ENCODE data around the gene PAK6. TPM values are rescaled to one million over a fixed set of nuclear protein-coding genes. Genes with fewer than 3 reads are reported as not detected.

PAK6 gene
- total and polyA plus RNA-seq, 9 of the 15 experiments (the other 6 are each of a cell fraction or from before 2014, with no cell fraction given), result 0.03 to 0.74 (median 0.16) TPM; not detected in 2

DNA sequence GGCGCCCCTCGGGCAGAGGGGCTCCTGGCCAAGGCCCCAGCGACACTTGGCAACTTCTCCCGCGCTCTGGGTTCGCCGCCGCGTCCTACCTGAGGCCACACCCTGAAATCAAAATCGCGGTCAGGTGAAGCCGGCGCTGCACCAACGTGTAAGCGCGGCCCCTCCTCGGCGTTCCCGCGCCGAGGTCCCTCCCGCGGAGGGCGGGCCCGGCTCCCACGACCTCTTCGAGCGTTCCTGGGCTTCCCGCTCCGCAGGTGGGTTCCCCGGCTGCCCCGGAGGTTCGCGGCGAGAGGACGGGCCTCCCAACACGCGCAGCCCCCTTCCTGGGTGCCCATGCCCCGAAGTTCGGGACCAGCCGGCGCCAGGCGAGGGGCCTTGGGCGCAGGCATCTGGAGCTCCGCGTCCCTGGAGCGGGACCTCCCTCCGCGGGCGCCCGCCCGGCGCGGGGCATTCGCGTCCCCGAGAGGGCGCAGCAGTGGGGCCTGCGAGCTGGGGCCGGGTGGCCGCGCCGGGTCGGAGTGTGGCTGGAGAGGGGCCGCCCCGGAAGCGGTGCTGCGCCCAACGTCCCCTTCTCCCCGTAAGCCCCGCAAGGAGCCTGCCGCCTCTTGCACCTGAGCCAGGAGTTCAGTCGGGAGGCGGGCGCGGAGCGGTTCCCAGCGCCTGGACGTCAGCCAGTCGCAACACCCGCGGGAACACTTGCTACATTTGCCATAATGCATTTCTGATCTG lies 13.7 kb downstream of the PAK6 start:
- peaks cover 4 to 26% of the 10 kb centered on the region in 2 experiments; a peak in 3 of 5 replicates for H3K4me1 ChIP-seq (replicated peaks in 1 of 2; ENCODE audit: control insufficient read depth in 2 of 2, insufficient read depth in 2 of 2, low read length in 2 of 2)
- DNase-seq (ENCODE audit: extremely low read depth in 1 of 4, low spot score in 3 of 4) (no peak), FAIRE-seq (no peak), ATAC-seq (no peak)
- ChIA-PET POLR2A (no interaction called here), CTCF (ENCODE audit: low intra/inter-chr PET ratio) (interaction anchor here (0.6 kb wide), 1 partner anchor 641 kb away, joined by 4 read pairs; no protein-coding TSS in a partner anchor)
- H4K20me1 ChIP-seq (replicated peaks; ENCODE audit: control insufficient read depth, insufficient read depth, low read length), result no peaks in the 10 kb centered on the region
- no peaks in the 10 kb centered on the region for H3K79me2 ChIP-seq (ENCODE audit: control insufficient read depth, insufficient read depth, low read length)
- WGBS (ENCODE audit: insufficient coverage, low coverage, missing lambda C conversion rate), result 79% methylated on average over 36 of the region's 82 CpGs
- peaks cover 2 to 28% of the 10 kb centered on the region in 2 experiments; a peak in 3 of 5 replicates for H3K27me3 ChIP-seq (ENCODE audit: control insufficient read depth in 2 of 2, insufficient read depth in 2 of 2, low read length in 2 of 2)
- H3K4me2 ChIP-seq (ENCODE audit: insufficient read depth, low read length), result no peak overlapping the region
- no TSS peak for BruUV-seq (replicated peaks)
- H3K4me3 ChIP-seq, result no peak overlapping the region
- no peaks in the 10 kb centered on the region for H3K9me1 ChIP-seq (ENCODE audit: control insufficient read depth, insufficient read depth, low read length)
- H3K9me3 ChIP-seq (replicated peaks; ENCODE audit: control insufficient read depth, insufficient read depth, low read depth, low read length), result no peaks in the 10 kb centered on the region
- intact Hi-C loops (cut with micrococcal nuclease) (no loop called here), in situ Hi-C loops (cut with MboI) (no loop called here)
- no peak overlapping the region for H3K9ac ChIP-seq (ENCODE audit: insufficient read depth in 1 of 2, low read depth in 2 of 2, low read length in 2 of 2)
- no peak overlapping the region for H3K27ac ChIP-seq (ENCODE audit: extremely low read depth, low read depth, low read length)
- no peak overlapping the region for H2AFZ ChIP-seq (ENCODE audit: low read depth, low read length)
- H3K36me3 ChIP-seq (ENCODE audit: control insufficient read depth, insufficient read depth, low read length), result no peaks in the 10 kb centered on the region
- TF ChIP-seq CEBPB (tag; IDR thresholded peaks at IDR 0.05), result no peak
- TF ChIP-seq HMGN3 (IDR thresholded peaks at IDR 0.05; ENCODE audit: borderline replicate concordance, extremely low read depth, insufficient read length, low read depth, low read length), result no peak
- TF ChIP-seq RFX1 (IDR thresholded peaks at IDR 0.05), result no peak
- TF ChIP-seq CBFA2T2 (conservative IDR thresholded peaks at IDR 0.05), result no peak
- no peak for TF ChIP-seq NCOA4 (IDR thresholded peaks at IDR 0.05; ENCODE audit: partially characterized antibody)
- no peak for TF ChIP-seq PHB (CRISPR knock-in tag; IDR thresholded peaks at IDR 0.05)
- TF ChIP-seq MTA3 (IDR thresholded peaks at IDR 0.05; ENCODE audit: borderline replicate concordance), result no peak
- no peak for TF ChIP-seq CBX8 (IDR thresholded peaks at IDR 0.05; ENCODE audit: borderline replicate concordance, extremely low read depth, low read depth, low read length, poor library complexity, severe bottlenecking)

All from K562 (cell line).